LNCaP clone FGC (cell line): Measurements from ENCODE around the gene PDZD4.

ENCODE experiments used
- DNase-seq: peaks from one replicate; pipeline ENCODE4 v3.0.0-alpha.2; 2011; ENCODE audit warnings: low read depth
- H3K4me3 ChIP-seq: 2 replicates; pipeline ENCODE4 v1.5.1; 2011; ENCODE audit warnings: mild to moderate bottlenecking, low read depth, low read length, control low read depth
- CTCF ChIP-seq: IDR thresholded peaks from 2 replicates; pipeline ENCODE4 v1.5.1; 2012; ENCODE audit warnings: mild to moderate bottlenecking; ENCODE audit not compliant: control insufficient read depth, insufficient read depth; ENCODE audit errors: extremely low read depth

Gene PDZD4

GRCh38 chrX:153784325-153784967, 45.9 kb downstream of the PDZD4 start:
- H3K4me3 ChIP-seq = no peak overlapping the region
- no peak for DNase-seq
- TF ChIP-seq CTCF = no peak

- no peak for DNase-seq
- no peak for TF ChIP-seq CTCF
- H3K4me3 ChIP-seq = no peak overlapping the region
Observed at GRCh38 chrX:153783378-153784013, 46.8 kb downstream of the PDZD4 start.

GRCh38 chrX:153782871-153783270, 47.5 kb downstream of the PDZD4 start:
- H3K4me3 ChIP-seq = no peak overlapping the region
- TF ChIP-seq CTCF = no peak
- DNase-seq = no peak

GRCh38 chrX:153782313-153782712, 48.0 kb downstream of the PDZD4 start:
- TF ChIP-seq CTCF = no peak
- no peak overlapping the region for H3K4me3 ChIP-seq
- no peak for DNase-seq

GRCh38 chrX:153781428-153782047, 48.8 kb downstream of the PDZD4 start:
- no peak for DNase-seq
- H3K4me3 ChIP-seq = no peak overlapping the region
- no peak for TF ChIP-seq CTCF

GRCh38 chrX:153780678-153781427, 49.5 kb downstream of the PDZD4 start, which contains the start of gene SRPK3:
Gene SRPK3, plus strand, starts transcription at chrX:153781041. Its CDS starts 46 bp downstream, at chrX:153781087.
- TF ChIP-seq CTCF = no peak
- DNase-seq = no peak
- H3K4me3 ChIP-seq = no peak within 1 kb of the TSS
